LNCAP (cell line): ENCODE measurements around the gene ECI1.

ENCODE experiments used
- TF ChIP-seq, protein P1 (sequence below): fragments of 450-650 bp; IDR thresholded peaks from 2 replicates; pipeline ENCODE4 v1.5.1; 2017; ENCODE audit warnings: mild to moderate bottlenecking

ECI1 gene

GRCh38 chr16:2242598-2242997 is 8.8 kb downstream of the ECI1 start:
- TF ChIP-seq, protein P1, sequence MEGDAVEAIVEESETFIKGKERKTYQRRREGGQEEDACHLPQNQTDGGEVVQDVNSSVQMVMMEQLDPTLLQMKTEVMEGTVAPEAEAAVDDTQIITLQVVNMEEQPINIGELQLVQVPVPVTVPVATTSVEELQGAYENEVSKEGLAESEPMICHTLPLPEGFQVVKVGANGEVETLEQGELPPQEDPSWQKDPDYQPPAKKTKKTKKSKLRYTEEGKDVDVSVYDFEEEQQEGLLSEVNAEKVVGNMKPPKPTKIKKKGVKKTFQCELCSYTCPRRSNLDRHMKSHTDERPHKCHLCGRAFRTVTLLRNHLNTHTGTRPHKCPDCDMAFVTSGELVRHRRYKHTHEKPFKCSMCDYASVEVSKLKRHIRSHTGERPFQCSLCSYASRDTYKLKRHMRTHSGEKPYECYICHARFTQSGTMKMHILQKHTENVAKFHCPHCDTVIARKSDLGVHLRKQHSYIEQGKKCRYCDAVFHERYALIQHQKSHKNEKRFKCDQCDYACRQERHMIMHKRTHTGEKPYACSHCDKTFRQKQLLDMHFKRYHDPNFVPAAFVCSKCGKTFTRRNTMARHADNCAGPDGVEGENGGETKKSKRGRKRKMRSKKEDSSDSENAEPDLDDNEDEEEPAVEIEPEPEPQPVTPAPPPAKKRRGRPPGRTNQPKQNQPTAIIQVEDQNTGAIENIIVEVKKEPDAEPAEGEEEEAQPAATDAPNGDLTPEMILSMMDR, result no peak

- TF ChIP-seq, protein P1, result no peak
Observed at GRCh38 chr16:2238838-2239675, 12.3 kb downstream of the ECI1 start.

DNA sequence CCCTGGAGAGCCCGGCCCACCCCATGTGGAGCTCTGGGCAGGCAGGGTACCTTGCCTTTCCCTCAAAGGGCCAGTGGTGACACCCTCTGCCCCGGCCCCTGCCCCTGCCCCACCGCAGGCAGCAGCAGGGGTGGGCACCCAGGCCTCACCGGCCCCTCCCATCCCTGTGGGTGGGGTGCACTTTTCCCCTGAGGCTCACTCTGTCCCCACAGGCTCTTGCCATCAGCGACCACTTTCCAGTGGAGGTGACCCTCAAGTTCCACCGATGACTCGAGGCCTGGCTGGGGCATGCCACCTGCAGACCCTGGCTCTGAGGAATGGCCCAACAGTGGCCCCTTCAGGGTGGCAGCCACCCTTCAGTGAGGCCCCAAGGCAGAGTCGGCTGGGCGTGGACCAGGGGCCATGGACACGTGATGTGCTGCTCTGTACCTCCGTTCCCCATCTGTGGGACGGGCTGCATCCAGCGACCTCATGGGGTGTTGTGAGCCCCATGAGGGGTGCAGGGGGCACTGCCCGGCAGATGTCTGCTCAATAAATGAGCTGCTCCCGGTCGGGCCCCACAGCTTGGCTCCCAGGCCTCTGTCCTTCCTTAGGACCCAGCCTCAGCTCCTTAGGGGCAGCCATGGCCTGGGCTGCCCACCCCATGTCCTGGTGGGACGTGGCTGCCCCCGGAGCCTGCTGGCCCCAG is 13.1 kb downstream of the ECI1 start:
- TF ChIP-seq, protein P1, result no peak

- TF ChIP-seq, protein P1, result no peak
Observed at GRCh38 chr16:2237493-2238149, 13.8 kb downstream of the ECI1 start.

DNA sequence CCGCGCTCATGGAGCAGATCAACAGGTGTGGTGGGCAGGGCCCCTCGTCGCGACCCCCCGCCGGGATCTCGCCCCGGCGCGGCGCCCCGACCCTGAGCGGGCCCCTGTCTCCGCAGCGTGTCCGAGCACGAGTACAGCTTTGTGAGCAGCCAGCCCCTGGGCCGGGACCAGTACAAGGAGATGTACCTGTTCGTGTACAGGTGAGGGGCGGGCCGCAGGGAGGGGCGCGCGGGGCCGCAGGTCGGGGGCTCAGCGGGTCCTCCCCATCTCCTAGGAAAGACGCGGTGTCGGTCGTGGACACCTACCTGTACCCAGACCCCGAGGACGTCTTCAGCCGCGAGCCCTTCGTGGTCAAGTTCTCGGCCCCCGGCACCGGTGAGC is 14.3 kb downstream of the ECI1 start:
- TF ChIP-seq, protein P1, result no peak

- TF ChIP-seq, protein P1, result no peak
Observed at GRCh38 chr16:2236337-2237101, 14.9 kb downstream of the ECI1 start, which contains the start of gene DNASE1L2. Gene DNASE1L2, plus strand, starts transcription at chr16:2236444. Its CDS starts 373 bp downstream, at chr16:2236817.
